HEK293 (cell line): ENCODE results near the gene ATRNL1.
A peak's percentile ranks its signal among the peaks of the same experiment; 100 is the strongest.

Source experiments
- CTCF ChIA-PET: fragments of 350-600 bp; formaldehyde crosslinking; extraction: SDS; loops from one replicate; lab custom pipeline; 2021; ENCODE audit warnings: antibody characterized with exemption; lab: Yijun Ruan, JAX
- POLR2A ChIA-PET: fragments of 300-600 bp; formaldehyde crosslinking; extraction: SDS; loops from one replicate; lab custom pipeline; 2020; ENCODE audit warnings: antibody characterized with exemption, inconsistent platforms; lab: Yijun Ruan, JAX
- H3K27ac ChIP-seq: fragments of 200-500 bp; sonication (Bioruptor generic); 2 replicates; pipeline ENCODE4 v1.5.1; 2014; ENCODE audit warnings: low read depth, low read length, control low read depth, inconsistent platforms; ENCODE audit errors: extremely low read depth
- H3K36me3 ChIP-seq, 2 experiments: fragments of 200-500 bp in 1 of 2; sonication (Bioruptor generic) in 1 of 2; 1 replicate in 1 of 2; 2 replicates in 1 of 2; pipeline ENCODE4 v1.5.1; 2014 to 2017; ENCODE audit warnings: inconsistent platforms in 2 of 2, low read length in 2 of 2; ENCODE audit not compliant: control insufficient read depth in 2 of 2, insufficient read depth in 1 of 2
- H3K4me1 ChIP-seq: fragments of 200-500 bp; sonication (Bioruptor generic); 2 replicates; pipeline ENCODE4 v1.5.1; 2014; ENCODE audit warnings: mild to moderate bottlenecking, low read length, inconsistent platforms; ENCODE audit not compliant: control insufficient read depth, insufficient read depth
- H3K4me3 ChIP-seq: 2 replicates; pipeline ENCODE4 v1.5.1; 2011; ENCODE audit warnings: low read depth, mild to moderate bottlenecking, control low read depth, low read length, moderate library complexity
- H3K9me3 ChIP-seq: fragments of 200-500 bp; sonication (Bioruptor generic); 2 replicates; pipeline ENCODE4 v1.5.1; 2014; ENCODE audit warnings: low read depth, low read length, inconsistent platforms; ENCODE audit not compliant: control insufficient read depth, insufficient read depth
- OVOL3 ChIP-seq: fragments of 450-650 bp; formaldehyde crosslinking; IDR thresholded peaks from 2 replicates; pipeline ENCODE4 v1.5.1; 2016; ENCODE audit warnings: missing biosample characterization, missing genetic modification characterization
- PRDM10 ChIP-seq: fragments of 450-650 bp; formaldehyde crosslinking; IDR thresholded peaks from 2 replicates; pipeline ENCODE4 v1.5.1; 2016; ENCODE audit warnings: missing biosample characterization, missing genetic modification characterization
- SETDB1 ChIP-seq: IDR thresholded peaks from one replicate; pipeline ENCODE4 v1.6.1; 2017; ENCODE audit warnings: mild to moderate bottlenecking, low read length, moderate library complexity, mixed read lengths; ENCODE audit not compliant: insufficient read length
- SP2 ChIP-seq: fragments of 450-650 bp; formaldehyde crosslinking; IDR thresholded peaks from 2 replicates; pipeline ENCODE4 v1.5.1; 2016; ENCODE audit warnings: missing biosample characterization, missing genetic modification characterization
- TRIM28 ChIP-seq: IDR thresholded peaks from 2 replicates; pipeline ENCODE4 v1.6.1; 2011; ENCODE audit warnings: low read length, control low read depth, borderline replicate concordance
- ZEB2 ChIP-seq: fragments of 450-650 bp; formaldehyde crosslinking; IDR thresholded peaks from 2 replicates; pipeline ENCODE4 v1.5.1; 2016; ENCODE audit warnings: missing biosample characterization, missing genetic modification characterization
- ZIC2 ChIP-seq: fragments of 450-650 bp; formaldehyde crosslinking; IDR thresholded peaks from 2 replicates; pipeline ENCODE4 v1.5.1; 2016; ENCODE audit warnings: missing biosample characterization, missing genetic modification characterization
- ZNF175 ChIP-seq: fragments of 450-650 bp; formaldehyde crosslinking; IDR thresholded peaks from 2 replicates; pipeline ENCODE4 v1.5.1; 2016; ENCODE audit warnings: missing biosample characterization, missing genetic modification characterization
- ZNF324 ChIP-seq: fragments of 450-650 bp; formaldehyde crosslinking; IDR thresholded peaks from 2 replicates; pipeline ENCODE4 v1.5.1; 2016; ENCODE audit warnings: missing biosample characterization, missing genetic modification characterization
- ZNF398 ChIP-seq: fragments of 450-650 bp; formaldehyde crosslinking; IDR thresholded peaks from 2 replicates; pipeline ENCODE4 v1.5.1; 2017; ENCODE audit warnings: missing biosample characterization, missing genetic modification characterization
- ZNF510 ChIP-seq: fragments of 450-650 bp; formaldehyde crosslinking; IDR thresholded peaks from 2 replicates; pipeline ENCODE4 v1.5.1; 2018; ENCODE audit warnings: mild to moderate bottlenecking, missing genetic modification characterization, missing biosample characterization; ENCODE audit not compliant: insufficient replicate concordance
- ZNF654 ChIP-seq: fragments of 450-650 bp; formaldehyde crosslinking; IDR thresholded peaks from 2 replicates; pipeline ENCODE4 v1.5.1; 2016; ENCODE audit warnings: low read depth, missing biosample characterization, missing genetic modification characterization
- ZNF707 ChIP-seq: fragments of 450-650 bp; formaldehyde crosslinking; IDR thresholded peaks from 2 replicates; pipeline ENCODE4 v1.5.1; 2016; ENCODE audit warnings: missing biosample characterization, missing genetic modification characterization
- ZNF791 ChIP-seq: fragments of 450-650 bp; formaldehyde crosslinking; IDR thresholded peaks from 2 replicates; pipeline ENCODE4 v1.5.1; 2016; ENCODE audit warnings: missing biosample characterization, missing genetic modification characterization
- ZSCAN30 ChIP-seq: fragments of 450-650 bp; IDR thresholded peaks from 2 replicates; pipeline ENCODE4 v1.5.1; 2018; ENCODE audit warnings: missing biosample characterization, mild to moderate bottlenecking, missing genetic modification characterization, moderate library complexity
- ZSCAN4 ChIP-seq: fragments of 450-650 bp; formaldehyde crosslinking; IDR thresholded peaks from 2 replicates; pipeline ENCODE4 v1.5.1; 2017; ENCODE audit warnings: missing biosample characterization, missing genetic modification characterization

ATRNL1 gene

DNA sequence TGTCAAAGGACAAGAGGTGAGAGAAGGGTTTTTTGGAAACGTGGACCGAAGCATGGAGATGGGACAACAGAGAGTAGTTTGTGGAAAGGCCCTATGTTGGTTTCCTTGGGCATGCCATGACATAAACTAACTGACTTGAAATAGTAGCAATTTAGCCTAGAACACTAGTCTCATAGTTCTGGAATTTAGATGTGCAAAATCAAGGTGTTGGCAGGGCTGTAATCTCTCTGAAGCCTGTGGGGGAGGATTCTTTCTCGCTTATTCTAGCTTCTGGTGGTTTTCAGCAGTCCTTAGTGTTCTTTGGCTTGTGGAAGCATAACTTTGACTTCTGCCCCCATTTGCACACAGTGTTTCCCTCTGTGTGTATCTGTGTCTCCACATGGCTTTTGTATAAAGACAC, 896.5 kb downstream of the ATRNL1 start:
- TF ChIP-seq ZNF175 (tag by site-specific recombination) (no peak), TRIM28 (no peak), OVOL3 (tag by site-specific recombination) (no peak), PRDM10 (tag by site-specific recombination) (no peak), SETDB1 (no peak), ZNF324 (tag by site-specific recombination) (no peak), ZNF510 (no peak), ZSCAN4 (no peak)
- no peaks in the 10 kb centered on the region for H3K36me3 ChIP-seq
- no peaks in the 10 kb centered on the region for H3K9me3 ChIP-seq
- POLR2A ChIA-PET: no interaction called here
- H3K4me1 ChIP-seq: no peaks in the 10 kb centered on the region
- no peak overlapping the region for H3K4me3 ChIP-seq
- H3K27ac ChIP-seq: no peak overlapping the region
- CTCF ChIA-PET: interaction anchor here (0.6 kb wide), 2 partner anchors 19 to 301 kb away, joined by 3 read pairs; no protein-coding TSS in a partner anchor

GRCh38 chr10:115992236-115992986, 899.2 kb downstream of the ATRNL1 start:
- POLR2A ChIA-PET: no interaction called here
- no peak for TF ChIP-seq ZNF707 (tag by site-specific recombination)
- TF ChIP-seq ZIC2 (tag by site-specific recombination): peak; percentile 76
- TF ChIP-seq ZNF654 (tag by site-specific recombination): no peak
- TF ChIP-seq SP2 (tag by site-specific recombination): no peak
- Histone ChIP-seq H3K27ac (no peak overlapping the region), H3K9me3 (no peaks in the 10 kb centered on the region), H3K4me3 (no peak overlapping the region), H3K36me3 (no peaks in the 10 kb centered on the region), H3K4me1 (no peaks in the 10 kb centered on the region)
- CTCF ChIA-PET: interaction anchor here (0.6 kb wide), 1 partner anchor 204 kb away, joined by 3 read pairs; no protein-coding TSS in a partner anchor

DNA sequence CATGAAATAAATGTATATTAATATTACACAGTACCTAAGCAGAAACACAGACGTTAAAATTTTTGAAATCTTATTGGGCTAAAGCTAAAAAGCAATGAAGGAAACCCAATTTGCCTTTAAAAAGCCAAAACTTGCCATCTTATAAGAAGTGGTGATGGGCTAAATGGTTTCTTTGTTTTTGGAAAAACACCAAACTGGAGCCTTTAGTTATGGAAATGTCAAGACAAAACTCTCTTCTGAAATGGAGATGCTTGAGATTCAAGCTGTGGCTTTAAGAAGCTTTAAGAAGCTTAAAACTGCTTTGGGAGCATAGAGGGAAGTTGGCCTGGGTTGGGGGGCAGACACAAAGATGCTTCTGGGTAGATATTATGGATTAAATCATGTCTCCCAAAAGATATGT, 902.9 kb downstream of the ATRNL1 start:
- Histone ChIP-seq H3K4me1 (no peaks in the 10 kb centered on the region; the same call in 1 of the 2 replicates), H3K36me3 (no peaks in the 10 kb centered on the region), H3K4me3 (no peak overlapping the region), H3K27ac (no peak overlapping the region), H3K9me3 (no peaks in the 10 kb centered on the region)
- TF ChIP-seq ZEB2 (tag by site-specific recombination) (no peak), ZSCAN30 (tag by site-specific recombination) (no peak), ZNF398 (tag by site-specific recombination) (no peak), ZNF791 (no peak)
- POLR2A ChIA-PET: no interaction called here
- CTCF ChIA-PET: no interaction called here
